ENCODE results near the gene LRCOL1. TPM values are rescaled to one million over a fixed set of nuclear protein-coding genes. Genes with fewer than 3 reads are reported as not detected.

The LRCOL1 gene
- total and polyA plus RNA-seq, 2 of the 8 experiments (the other 6 are each of a cell fraction or from before 2014, with no cell fraction given), result not detected

DNA sequence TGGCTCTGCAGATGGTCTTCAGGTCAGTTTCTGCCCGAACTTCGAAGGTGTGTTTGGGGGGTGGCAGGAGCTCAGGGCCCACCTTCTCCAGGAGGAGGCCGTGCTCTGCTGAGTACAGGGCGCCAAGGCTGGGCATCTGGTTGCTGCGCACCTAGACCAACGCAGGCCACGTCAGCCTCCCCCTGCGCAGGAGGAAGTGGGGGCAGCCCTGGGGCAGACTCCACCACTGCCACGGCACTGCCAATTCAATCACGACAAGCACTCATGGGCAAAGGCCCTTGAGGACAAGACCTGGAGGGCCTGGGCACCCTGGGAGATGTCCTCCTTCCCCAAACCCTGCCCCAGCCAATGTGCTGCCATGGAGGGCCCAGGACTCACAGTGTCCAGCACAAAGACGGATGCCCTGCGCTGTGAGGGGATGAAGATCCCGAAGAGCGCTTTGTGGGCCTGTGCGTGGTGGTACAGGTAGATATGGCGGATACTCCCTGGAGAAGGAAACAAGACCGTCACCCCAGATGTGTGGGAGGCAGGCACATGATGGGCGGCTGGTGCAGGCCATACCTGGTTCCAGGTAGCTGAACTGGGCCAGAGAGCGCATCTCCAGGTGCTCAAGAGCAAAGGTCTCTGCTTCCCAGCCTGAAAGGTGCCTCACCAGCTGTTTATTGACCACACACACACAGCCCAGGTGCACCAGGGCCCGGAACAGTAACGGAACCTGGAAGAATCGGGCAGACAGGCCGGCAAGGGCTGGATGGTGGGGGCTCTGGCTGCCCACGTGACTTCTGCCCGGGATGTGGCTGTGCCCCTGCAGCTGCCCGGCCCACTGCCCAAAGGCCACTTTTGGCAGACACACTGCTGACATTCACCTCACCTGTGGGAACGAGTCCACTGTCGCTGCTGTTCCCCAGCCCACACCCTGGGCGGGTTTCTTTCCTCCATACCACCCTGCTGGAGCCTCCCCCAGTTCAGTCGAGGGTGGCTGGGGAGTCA is 32.8 kb upstream of the LRCOL1 start:
- H3K9ac ChIP-seq (replicated peaks in 1 of 4; ENCODE audit: extremely low read depth in 1 of 4, low read depth in 3 of 4, low read length in 3 of 4), result no peak overlapping the region
- no peak overlapping the region for H2AK5ac ChIP-seq (ENCODE audit: low read depth, low read length)
- H3K9me3 ChIP-seq (ENCODE audit: insufficient read depth in 2 of 2, low read depth in 1 of 2, low read length in 1 of 2), result no peaks in the 10 kb centered on the region
- no peak overlapping the region for H2BK12ac ChIP-seq (ENCODE audit: low read depth, low read length)
- CTCF ChIA-PET (ENCODE audit: partially characterized antibody), result no interaction called here
- no peak overlapping the region for H3K27ac ChIP-seq (ENCODE audit: low read depth, low read length)
- no peaks in the 10 kb centered on the region for H3K23me2 ChIP-seq (ENCODE audit: low read depth, low read length)
- no peak overlapping the region for H2BK120ac ChIP-seq (replicated peaks; ENCODE audit: low read depth, low read length)
- WGBS, 2 experiments (ENCODE audit: extremely low coverage in 1 of 2, insufficient coverage in 1 of 2, insufficient read length in 1 of 2, insufficient replicate concordance in 2 of 2, low coverage in 1 of 2, low lambda C conversion rate in 2 of 2, missing lambda C conversion rate in 1 of 2), result 94% methylated on average over 29 of the region's 30 CpGs; no CpG with 5 or more reads in 1 of the 2 experiments
- H3K4me3 ChIP-seq (ENCODE audit: extremely low read depth in 1 of 4, insufficient read depth in 2 of 4, low read depth in 3 of 4, low read length in 4 of 4), result no peak overlapping the region
- no peak overlapping the region for H2AFZ ChIP-seq (ENCODE audit: low read length)
- H3K36me3 ChIP-seq (ENCODE audit: control insufficient read depth in 2 of 4, insufficient read depth in 4 of 4, low read length in 3 of 4), result peaks cover 32 to 67% (median 57%) of the 10 kb centered on the region in 4 experiments
- H3K79me1 ChIP-seq (ENCODE audit: low read depth, low read length), result no peaks in the 10 kb centered on the region; the same call in 1 of the 2 replicates
- TF ChIP-seq BRCA1 (IDR thresholded peaks at IDR 0.05; ENCODE audit: low read depth, low read length) (no peak), POLR2A (IDR thresholded peaks at IDR 0.05; ENCODE audit: control extremely low read depth in 1 of 2, low read depth in 2 of 2, low read length in 2 of 2) (peak in 1 of 2 experiments; percentile 1; a peak in 1 of 3 replicates)
- DNase-seq (ENCODE audit: low read depth in 1 of 2, low spot score in 2 of 2) (no peak), FAIRE-seq (no peak)
- H3K23ac ChIP-seq (ENCODE audit: insufficient read length), result no peak overlapping the region
- no peak overlapping the region for H3K4ac ChIP-seq (replicated peaks; ENCODE audit: insufficient read length, low read depth, low read length)
- no peak overlapping the region; the same call in 1 of the 2 replicates for H4K8ac ChIP-seq (ENCODE audit: extremely low read depth, insufficient read depth, low read length)
- no peak overlapping the region for H3K18ac ChIP-seq (ENCODE audit: extremely low read depth, low read length)
- H3K79me2 ChIP-seq (ENCODE audit: control insufficient read depth in 1 of 2, insufficient read depth in 2 of 2, low read length in 2 of 2), result no peaks in the 10 kb centered on the region
- H3K14ac ChIP-seq (ENCODE audit: insufficient read length), result no peak overlapping the region
- no peak overlapping the region for H3K4me2 ChIP-seq (ENCODE audit: insufficient read depth in 1 of 2, low read depth in 2 of 2, low read length in 2 of 2)
- H4K91ac ChIP-seq (replicated peaks; ENCODE audit: insufficient read length, low read length), result no peak overlapping the region
- H3K4me1 ChIP-seq (replicated peaks in 1 of 4; ENCODE audit: control insufficient read depth in 3 of 4, insufficient read depth in 4 of 4, low read length in 3 of 4), result no peaks in the 10 kb centered on the region
- no peak overlapping the region for H3K56ac ChIP-seq (replicated peaks; ENCODE audit: insufficient read length, low read depth, low read length)
- no peak overlapping the region for H2BK20ac ChIP-seq (ENCODE audit: low read length)
- H3K27me3 ChIP-seq (replicated peaks in 1 of 4; ENCODE audit: control insufficient read depth in 3 of 4, extremely low read depth in 1 of 4, insufficient read depth in 3 of 4, low read length in 3 of 4), result no peaks in the 10 kb centered on the region
- H2BK5ac ChIP-seq (ENCODE audit: low read depth, low read length), result no peak overlapping the region
- POLR2A ChIA-PET (ENCODE audit: partially characterized antibody), result interaction anchor here (1.1 to 1.3 kb wide), 2 partner anchors 11 to 17 kb away, joined by 3 to 4 read pairs; no protein-coding TSS in a partner anchor
- no peak overlapping the region for H2BK15ac ChIP-seq (ENCODE audit: low read length)
- no peak overlapping the region for H4K5ac ChIP-seq (ENCODE audit: insufficient read length, low read depth, low read length)
- peaks cover 2 to 32% of the 10 kb centered on the region in 2 experiments for H4K20me1 ChIP-seq (replicated peaks in 1 of 2; ENCODE audit: control insufficient read depth in 1 of 2, insufficient read depth in 2 of 2, low read length in 2 of 2)

Measured in H1 (cell line).